Neural progenitor cell (in vitro differentiated cells): Measurements from ENCODE around the gene ENPP7.

ENCODE experiments used
- CTCF ChIP-seq: fragments of 200-600 bp; sonication (generic); IDR thresholded peaks from 2 replicates; pipeline ENCODE4 v1.5.1; 2017; ENCODE audit warnings: antibody characterized with exemption, mild to moderate bottlenecking
- EZH2 ChIP-seq: fragments of 200-600 bp; sonication (generic); IDR thresholded peaks from 2 replicates; pipeline ENCODE4 v1.6.1; 2017; ENCODE audit warnings: antibody characterized with exemption, mild to moderate bottlenecking, moderate library complexity

DNA sequence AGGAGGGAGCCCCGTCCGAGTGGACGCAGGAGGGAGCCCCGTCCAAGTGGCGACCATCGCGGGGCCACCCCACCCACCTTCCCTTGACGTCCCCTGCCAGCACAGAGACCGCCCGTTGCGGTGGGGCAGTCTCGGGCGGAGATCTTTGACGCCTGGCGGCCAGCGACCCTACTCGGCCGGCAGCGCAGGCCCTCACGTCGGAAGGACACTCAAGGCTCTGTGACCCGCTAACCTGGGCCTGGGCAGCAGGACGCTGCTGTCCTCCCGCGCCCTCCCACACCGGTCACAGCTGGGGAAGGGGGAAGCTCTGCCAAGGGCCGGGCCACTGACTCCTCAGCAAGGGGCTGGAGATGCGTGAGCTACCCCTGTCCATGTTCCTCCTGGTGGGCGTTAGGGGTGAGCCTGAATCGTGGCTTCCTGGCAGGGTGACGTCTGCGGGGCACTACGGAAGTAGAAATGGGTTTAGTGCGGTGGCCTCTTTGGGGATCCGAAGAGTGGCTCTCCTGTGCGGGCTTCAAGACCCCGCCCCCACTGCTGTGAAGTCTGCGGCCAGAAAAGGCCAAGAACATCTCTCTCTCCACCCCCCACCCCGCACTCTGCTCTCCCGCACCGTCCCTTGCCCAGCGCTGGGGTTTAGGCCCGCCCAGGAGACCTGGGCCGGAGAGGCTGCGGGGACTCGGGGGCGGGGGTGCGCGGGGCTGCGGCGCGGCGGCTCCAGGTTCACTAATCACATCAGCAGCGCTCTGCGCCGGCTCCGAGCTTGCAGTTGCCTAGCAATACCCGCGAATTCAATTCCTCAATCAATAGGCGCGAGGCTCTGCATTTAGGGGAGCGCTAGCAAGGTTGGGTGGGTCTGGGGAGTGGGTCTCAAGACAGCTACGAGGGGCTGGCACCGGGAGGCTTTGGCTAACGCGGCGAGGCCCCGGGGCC, 60.3 kb downstream of the ENPP7 start:
- TF ChIP-seq CTCF (no peak), EZH2 (peak; percentile 94)
